Activated T-cell treated with anti-CD3 and anti-CD28 coated beads, Interleukin-2, amount 50 U/mL, for 24 hours (primary cell): ENCODE data around the gene HOXD9.
A peak's percentile ranks its signal among the peaks of the same experiment; 100 is the strongest.

ENCODE experiments used
- DNase-seq: peaks from one replicate; pipeline ENCODE4 v3.0.0-alpha.2; 2020
- H3K27ac Mint-ChIP-seq: 2 replicates; pipeline ENCODE4 v1.8.0; 2020; ENCODE audit warnings: mild to moderate bottlenecking, mixed read lengths
- H3K27me3 Mint-ChIP-seq: 2 replicates; pipeline ENCODE4 v1.8.0; 2020; ENCODE audit warnings: mixed read lengths
- H3K36me3 Mint-ChIP-seq: 2 replicates; pipeline ENCODE4 v1.8.0; 2020; ENCODE audit warnings: low read depth, mixed read lengths
- H3K4me1 Mint-ChIP-seq: 2 replicates; pipeline ENCODE4 v1.8.0; 2020; ENCODE audit warnings: low read depth, mixed read lengths
- H3K4me3 Mint-ChIP-seq: 2 replicates; pipeline ENCODE4 v1.8.0; 2020; ENCODE audit warnings: mild to moderate bottlenecking, moderate library complexity, mixed read lengths
- H3K9me3 Mint-ChIP-seq: 2 replicates; pipeline ENCODE4 v1.8.0; 2020; ENCODE audit warnings: mixed read lengths

The HOXD9 gene

DNA sequence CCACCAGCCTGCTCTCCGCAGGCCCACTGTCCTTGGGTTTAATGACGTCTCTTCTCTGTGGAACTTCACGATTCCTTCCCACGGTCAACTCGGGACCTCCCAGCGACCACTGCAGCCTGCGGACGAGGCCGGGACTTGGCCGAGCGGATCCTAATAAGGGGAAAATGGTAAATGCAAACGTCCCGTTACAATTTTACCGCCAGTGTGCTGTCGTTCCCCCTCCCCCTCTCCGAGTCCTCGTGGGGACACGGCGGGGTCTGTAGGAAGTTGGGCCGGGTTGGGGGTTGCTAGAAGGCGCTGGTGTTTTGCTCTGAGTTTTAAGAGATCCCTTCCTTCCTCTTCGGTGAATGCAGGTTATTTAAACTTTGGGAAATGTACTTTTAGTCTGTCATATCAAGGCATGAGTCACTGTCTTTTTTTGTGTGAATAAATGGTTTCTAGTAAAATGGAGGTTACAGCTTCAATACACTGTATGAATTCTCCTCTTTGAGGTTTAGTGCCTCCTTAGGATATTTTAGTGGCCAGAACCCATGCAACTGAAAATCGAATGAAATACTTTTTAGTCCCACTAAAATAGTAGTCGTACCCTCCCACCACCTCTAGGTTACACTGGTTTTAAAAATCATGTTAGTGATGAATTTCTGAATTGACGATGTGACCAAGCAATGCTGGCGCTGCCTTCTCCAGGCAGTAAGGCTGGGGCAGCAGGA, 13.2 kb upstream of the HOXD9 start:
- H3K36me3 Mint-ChIP-seq, result no peaks in the 10 kb centered on the region
- no peaks in the 10 kb centered on the region for H3K9me3 Mint-ChIP-seq
- H3K4me1 Mint-ChIP-seq, result peaks cover 31% of the 10 kb centered on the region
- H3K27ac Mint-ChIP-seq, result no peak overlapping the region
- no peak overlapping the region for H3K4me3 Mint-ChIP-seq
- peaks cover 90% of the 10 kb centered on the region for H3K27me3 Mint-ChIP-seq
- peak; percentile 25 for DNase-seq

DNA sequence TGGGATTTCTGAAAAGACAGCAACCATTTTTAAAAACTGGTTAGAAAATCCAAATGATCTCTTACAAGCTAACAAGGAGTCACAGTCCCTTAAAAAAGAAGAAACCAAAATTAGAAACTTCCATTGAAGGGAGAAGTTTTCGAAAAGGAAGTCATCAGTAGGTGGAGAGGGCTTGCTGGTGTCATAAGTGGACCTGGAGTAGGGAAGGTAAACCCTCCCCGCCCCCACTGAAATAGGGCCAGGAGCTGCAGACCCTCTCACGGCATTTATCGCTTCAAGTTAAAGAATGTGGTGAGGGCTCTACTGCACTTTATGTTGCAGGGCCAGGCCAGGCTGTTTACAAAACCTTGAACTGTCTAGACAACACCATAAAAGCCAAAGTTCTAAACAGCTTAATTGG, 12.6 kb upstream of the HOXD9 start:
- no peaks in the 10 kb centered on the region for H3K36me3 Mint-ChIP-seq
- no peak overlapping the region for H3K4me3 Mint-ChIP-seq

DNA sequence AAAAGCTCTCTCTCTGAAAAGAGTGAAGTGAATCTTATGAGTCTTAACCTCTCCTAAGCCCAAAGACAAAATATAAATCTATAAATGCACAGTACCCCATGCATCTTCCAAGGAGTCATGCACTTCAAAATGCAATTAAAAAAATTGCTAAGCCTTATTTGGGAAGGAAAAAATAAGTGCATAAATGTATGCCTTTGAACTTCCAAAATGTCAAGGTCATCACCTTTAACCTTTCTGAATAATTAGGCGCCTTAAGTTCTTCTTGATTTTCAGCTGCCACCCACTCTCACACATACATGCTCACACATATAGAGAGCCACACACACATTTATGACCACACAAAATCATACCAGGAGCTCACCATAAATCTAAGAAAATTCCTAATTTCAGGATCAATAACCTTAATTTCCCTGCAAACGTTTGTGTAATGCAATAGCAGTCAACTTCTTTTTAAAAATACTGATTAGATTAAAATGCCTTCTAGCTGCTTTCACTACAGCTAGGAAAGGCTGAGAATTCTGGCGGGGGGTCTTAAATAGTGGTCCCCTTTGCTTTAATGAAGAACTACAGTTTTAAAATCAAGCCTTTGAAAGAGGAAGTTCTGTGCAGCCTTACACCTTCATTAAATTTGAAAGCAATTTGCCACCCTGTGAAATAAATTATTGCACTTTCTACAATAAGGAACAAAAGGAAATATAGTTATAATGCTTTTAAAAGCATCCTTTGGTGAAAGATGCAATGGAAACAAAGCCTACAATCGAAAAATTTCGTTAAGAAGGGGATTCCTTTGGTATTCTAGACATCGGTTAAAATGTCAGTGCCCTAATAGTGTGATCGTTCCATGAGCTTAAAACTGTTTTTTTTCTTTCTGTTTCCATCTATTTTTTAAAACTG, 11.9 kb upstream of the HOXD9 start:
- Mint-ChIP-seq H3K27me3 (peaks cover 90% of the 10 kb centered on the region), H3K9me3 (no peaks in the 10 kb centered on the region), H3K4me1 (peaks cover 21% of the 10 kb centered on the region), H3K4me3 (no peak overlapping the region), H3K36me3 (no peaks in the 10 kb centered on the region), H3K27ac (no peak overlapping the region)
- no peak for DNase-seq

More for the DNA sequence above, 12.6 kb upstream of the HOXD9 start:
- H3K4me1 Mint-ChIP-seq, result peaks cover 26% of the 10 kb centered on the region
- H3K27me3 Mint-ChIP-seq, result peaks cover 90% of the 10 kb centered on the region
- DNase-seq, result no peak
- H3K9me3 Mint-ChIP-seq, result no peaks in the 10 kb centered on the region
- no peak overlapping the region for H3K27ac Mint-ChIP-seq

DNA sequence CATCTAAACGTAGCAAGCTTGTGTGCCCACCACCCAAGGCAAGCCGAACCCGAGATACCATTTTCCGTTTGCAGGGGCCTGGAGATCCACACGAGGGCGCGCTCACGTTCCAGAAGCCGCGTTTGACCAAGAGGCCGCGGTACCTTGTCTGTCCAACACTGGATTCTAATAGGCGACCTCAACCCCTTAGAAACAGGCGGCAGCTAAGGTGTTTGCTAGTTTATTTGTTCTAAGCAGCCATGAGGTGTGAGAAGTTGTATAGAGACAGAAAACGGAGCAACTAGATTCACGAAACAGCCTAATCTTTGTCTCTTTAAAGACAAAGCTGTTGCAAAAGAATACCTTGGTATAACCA, 11.2 kb upstream of the HOXD9 start:
- peak; percentile 29 for DNase-seq
- no peak overlapping the region for H3K27ac Mint-ChIP-seq
- H3K36me3 Mint-ChIP-seq, result no peaks in the 10 kb centered on the region
- no peaks in the 10 kb centered on the region for H3K9me3 Mint-ChIP-seq
- no peak overlapping the region for H3K4me3 Mint-ChIP-seq
- peaks cover 89% of the 10 kb centered on the region for H3K27me3 Mint-ChIP-seq
- H3K4me1 Mint-ChIP-seq, result peaks cover 18% of the 10 kb centered on the region

DNA sequence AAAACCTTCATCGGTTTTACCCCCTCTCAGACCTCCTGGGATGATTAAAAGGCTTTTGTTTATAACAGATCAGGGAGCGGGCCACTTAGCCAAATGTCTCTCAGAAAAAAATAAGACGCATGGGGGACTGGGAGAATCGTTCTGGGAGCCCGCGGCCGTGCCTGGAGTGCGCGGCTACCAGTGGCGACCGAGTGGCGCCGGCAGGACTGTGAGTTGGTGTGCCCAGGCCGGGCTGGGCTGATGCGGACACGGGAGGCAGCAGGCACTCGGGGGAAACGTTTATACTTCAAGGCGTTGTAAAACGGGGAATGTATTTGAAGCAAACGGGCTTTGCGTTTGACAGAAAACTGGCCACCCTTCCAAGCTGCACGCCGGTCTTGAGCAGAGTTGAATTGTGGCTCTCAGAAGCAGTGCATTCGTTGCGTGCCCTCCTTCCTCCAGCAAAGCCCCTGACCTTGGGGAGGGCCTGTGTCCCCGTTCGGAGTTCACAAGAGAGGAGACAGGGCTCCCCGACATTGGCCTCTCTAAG, 10.6 kb upstream of the HOXD9 start:
- H3K36me3 Mint-ChIP-seq, result no peaks in the 10 kb centered on the region

DNA sequence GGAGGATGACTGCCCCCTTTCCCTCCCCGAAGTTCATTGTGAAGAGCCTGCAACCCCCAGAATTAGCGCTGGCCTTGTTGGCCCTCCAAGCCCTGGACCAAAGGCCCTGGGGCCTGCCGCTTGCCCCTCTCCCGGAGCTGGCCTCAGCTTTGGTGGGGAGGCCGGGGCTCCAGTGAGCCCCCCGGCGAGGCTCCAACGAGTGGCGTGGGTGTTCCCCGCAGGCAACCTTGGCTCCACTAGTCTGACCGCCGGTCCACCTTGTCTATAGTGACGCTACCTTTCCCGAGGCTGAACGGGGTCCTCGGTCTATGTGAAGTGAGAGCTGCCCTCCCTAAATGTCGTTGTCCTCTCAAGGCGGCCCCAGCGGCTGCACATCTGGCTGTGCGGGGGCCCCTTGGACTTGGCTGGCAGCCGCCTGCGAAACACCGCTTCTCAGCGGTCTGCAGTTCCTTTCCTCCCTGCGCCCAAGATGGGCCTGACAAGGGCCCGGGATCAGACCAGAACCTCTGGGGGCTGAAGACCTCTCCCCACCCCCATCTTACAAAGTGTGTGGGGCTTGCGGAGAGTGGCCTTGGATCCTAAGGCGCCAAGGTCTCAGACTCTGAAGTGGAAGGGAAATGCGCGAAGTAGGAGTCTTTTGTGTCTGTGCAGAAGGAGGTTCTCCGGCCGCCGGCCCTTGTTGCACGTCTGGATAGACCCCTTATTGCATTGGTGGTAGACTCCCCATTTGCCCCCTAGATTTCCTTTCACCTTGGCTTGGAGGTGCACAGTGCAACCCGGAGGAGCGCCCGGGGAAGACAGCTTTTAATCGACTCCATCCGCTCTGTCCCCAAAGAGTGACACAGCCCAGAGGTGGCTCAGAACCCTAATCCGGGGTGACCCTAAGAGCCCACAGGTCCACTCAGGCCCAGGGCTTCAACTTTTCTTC, 9.9 kb upstream of the HOXD9 start:
- Mint-ChIP-seq H3K4me3 (no peak overlapping the region), H3K27me3 (peaks cover 94% of the 10 kb centered on the region), H3K36me3 (no peaks in the 10 kb centered on the region), H3K27ac (no peak overlapping the region), H3K9me3 (no peaks in the 10 kb centered on the region), H3K4me1 (peaks cover 11% of the 10 kb centered on the region)
- peak; percentile 28 for DNase-seq

More for the DNA sequence above, 10.6 kb upstream of the HOXD9 start:
- no peaks in the 10 kb centered on the region for H3K9me3 Mint-ChIP-seq
- H3K27me3 Mint-ChIP-seq, result peaks cover 92% of the 10 kb centered on the region
- DNase-seq, result peak; percentile 28
- H3K27ac Mint-ChIP-seq, result peak overlapping the region; percentile 33
- no peak overlapping the region for H3K4me3 Mint-ChIP-seq
- H3K4me1 Mint-ChIP-seq, result peaks cover 15% of the 10 kb centered on the region

DNA sequence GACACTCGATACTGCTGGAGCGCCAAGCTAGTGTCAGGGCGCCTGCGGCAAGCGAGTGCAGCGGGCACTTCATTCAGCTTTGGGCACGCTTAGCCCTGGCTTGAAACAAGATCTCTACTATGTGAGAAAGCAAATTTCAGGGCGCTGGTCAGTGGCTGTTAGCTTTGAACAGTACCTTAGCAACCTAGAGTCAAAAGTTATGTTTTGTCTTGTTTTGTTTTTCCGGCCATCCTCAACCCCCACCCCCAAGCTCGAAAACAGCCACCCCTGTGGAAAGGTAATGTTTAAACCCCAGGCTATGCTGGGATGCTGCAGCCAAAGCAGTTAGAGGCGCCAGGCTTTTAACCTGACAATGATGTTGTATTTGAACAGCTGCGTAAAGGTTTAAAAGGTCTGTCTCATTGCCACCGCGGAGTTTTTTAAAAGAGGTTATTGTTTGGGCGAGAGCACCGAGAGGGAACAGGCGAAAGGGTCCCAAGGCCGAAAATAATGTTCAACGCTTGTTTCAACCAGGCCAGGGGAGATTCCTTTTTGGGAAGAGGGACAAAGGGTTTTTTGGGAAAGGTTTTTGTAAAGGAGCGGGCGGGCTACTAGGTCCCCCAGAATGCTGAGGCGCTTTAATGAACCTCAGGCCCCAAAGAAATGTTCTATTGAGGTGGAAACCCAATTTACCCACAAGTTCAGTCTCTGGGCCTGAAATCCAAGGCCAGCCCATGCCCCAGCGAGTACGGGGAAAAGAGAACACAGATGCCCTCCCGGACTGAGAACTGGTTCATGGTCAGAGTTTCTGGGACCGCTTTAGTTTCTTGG, 8.2 kb upstream of the HOXD9 start:
- H3K4me1 Mint-ChIP-seq, result peaks cover 9% of the 10 kb centered on the region
- H3K27ac Mint-ChIP-seq, result no peak overlapping the region
- no peak overlapping the region for H3K4me3 Mint-ChIP-seq
- no peaks in the 10 kb centered on the region for H3K36me3 Mint-ChIP-seq
- no peak for DNase-seq
- peaks cover 98% of the 10 kb centered on the region for H3K27me3 Mint-ChIP-seq
- peaks cover 3% of the 10 kb centered on the region for H3K9me3 Mint-ChIP-seq

DNA sequence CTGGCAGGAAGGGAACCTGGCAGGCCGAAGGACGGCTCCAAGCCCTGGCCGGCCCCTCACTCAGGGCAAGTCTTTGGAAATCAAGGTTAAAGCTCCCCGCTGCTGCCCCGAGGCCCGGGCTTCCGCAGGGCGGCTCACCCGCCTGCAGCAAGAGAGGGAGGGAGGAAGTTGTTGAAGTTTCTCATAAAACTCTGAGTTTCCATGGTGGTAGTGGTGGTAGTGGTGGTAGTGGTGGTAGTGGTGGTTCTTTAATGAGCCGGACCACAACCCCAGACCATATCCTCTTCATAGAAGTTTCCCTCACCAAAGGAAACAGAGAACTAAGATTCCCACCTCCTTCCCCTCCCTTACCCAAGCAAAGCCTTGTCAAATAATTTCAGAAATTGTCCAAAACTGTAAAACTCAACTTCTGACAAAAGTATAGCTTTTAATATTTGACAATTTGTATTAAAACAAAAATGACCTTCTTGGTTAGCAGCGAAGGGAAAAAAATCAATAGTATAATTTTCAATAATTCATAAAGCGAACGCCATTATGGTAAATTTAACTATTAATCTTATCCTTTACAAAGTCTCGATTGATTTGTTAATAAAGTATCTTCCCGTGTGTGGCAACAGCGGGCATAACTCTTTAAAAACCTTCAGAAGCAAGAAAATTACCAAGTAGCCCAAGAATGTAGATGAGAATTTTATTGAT, 7.4 kb upstream of the HOXD9 start:
- no peak for DNase-seq
- peaks cover 98% of the 10 kb centered on the region for H3K27me3 Mint-ChIP-seq
- H3K9me3 Mint-ChIP-seq, result peaks cover 3% of the 10 kb centered on the region
- no peak overlapping the region for H3K27ac Mint-ChIP-seq
- H3K4me3 Mint-ChIP-seq, result no peak overlapping the region
- H3K4me1 Mint-ChIP-seq, result peaks cover 8% of the 10 kb centered on the region
- no peaks in the 10 kb centered on the region for H3K36me3 Mint-ChIP-seq

DNA sequence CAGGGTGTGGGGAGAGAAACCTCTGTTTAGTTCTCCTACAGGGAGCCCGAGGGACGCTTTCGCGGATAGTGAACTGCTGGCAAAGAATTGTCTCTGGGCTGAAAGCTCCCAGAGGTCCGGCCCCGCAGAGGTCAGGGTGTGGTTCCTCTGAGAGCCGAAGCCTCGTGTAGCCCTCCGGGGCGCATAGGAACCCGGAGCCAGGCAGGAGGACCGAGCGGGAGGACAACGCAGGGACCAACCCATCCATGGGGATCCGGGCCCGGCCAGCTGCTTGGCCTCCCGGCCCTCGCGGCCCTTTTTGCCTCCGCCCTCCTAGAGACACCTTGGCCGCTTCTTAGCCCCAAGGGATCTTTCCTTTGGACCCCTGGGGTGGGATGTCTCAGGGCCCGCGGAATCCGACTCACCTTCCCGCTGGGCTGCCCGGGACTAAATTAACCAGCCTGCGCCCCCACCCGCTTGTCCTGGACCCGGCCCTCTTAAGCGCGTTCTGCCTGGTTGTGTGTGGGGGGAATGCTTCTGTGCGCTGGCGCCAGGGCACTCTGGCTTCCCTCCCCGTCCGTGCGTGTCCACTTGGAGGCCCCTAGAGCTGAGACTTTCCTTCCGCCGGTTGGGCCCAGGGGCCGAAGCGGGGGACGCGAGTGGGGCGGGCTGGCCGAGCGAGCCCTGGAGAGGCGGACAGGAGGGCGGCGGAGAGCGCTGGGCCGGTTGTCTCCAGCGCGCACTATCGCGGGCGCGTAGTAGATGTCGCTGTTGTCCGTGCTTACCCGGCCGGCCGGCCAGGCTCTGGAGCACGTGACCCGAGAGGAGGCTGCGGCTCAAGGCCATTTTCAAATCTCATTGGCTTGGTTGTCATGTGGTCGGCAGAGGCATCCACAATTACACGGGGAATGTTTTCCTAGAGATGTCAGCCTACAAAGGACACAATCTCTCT, 6.4 kb upstream of the HOXD9 start, which contains the start of gene HOXD10:
TSS of gene HOXD10 (plus strand) at position 896 of the 931 bp plus-strand sequence. CDS start 56 bp downstream, outside the sequence.
- Mint-ChIP-seq H3K4me3 (no peak within 1 kb of the TSS), H3K27me3 (peaks cover 98% of the 10 kb centered on the region), H3K27ac (no peak within 1 kb of the TSS), H3K36me3 (no peaks in the 10 kb centered on the region), H3K4me1 (peaks cover 7% of the 10 kb centered on the region), H3K9me3 (peaks cover 3% of the 10 kb centered on the region)
- DNase-seq, result no peak

DNA sequence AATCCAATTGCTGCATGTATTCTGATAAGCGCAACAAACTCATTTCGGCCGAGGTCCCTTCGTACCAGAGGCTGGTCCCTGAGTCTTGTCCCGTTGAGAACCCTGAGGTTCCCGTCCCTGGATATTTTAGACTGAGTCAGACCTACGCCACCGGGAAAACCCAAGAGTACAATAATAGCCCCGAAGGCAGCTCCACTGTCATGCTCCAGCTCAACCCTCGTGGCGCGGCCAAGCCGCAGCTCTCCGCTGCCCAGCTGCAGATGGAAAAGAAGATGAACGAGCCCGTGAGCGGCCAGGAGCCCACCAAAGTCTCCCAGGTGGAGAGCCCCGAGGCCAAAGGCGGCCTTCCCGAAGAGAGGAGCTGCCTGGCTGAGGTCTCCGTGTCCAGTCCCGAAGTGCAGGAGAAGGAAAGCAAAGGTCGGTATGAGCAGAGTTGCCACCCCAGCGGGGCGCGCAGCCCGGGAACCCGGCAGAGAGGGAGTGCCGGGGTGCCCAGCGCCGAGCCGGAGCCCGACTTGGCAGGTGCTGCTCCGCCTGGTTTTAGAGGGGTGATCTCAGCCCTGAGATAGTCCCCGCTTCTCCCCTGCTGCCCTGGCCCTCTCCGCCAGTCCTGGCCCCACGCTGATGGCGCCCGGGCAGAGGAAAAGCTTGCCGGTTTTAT, 5.2 kb upstream of the HOXD9 start:
- DNase-seq, result no peak
- Mint-ChIP-seq H3K4me1 (peaks cover 4% of the 10 kb centered on the region), H3K36me3 (no peaks in the 10 kb centered on the region), H3K27ac (no peak overlapping the region), H3K4me3 (no peak overlapping the region), H3K27me3 (peaks cover 95% of the 10 kb centered on the region), H3K9me3 (peaks cover 3% of the 10 kb centered on the region)

DNA sequence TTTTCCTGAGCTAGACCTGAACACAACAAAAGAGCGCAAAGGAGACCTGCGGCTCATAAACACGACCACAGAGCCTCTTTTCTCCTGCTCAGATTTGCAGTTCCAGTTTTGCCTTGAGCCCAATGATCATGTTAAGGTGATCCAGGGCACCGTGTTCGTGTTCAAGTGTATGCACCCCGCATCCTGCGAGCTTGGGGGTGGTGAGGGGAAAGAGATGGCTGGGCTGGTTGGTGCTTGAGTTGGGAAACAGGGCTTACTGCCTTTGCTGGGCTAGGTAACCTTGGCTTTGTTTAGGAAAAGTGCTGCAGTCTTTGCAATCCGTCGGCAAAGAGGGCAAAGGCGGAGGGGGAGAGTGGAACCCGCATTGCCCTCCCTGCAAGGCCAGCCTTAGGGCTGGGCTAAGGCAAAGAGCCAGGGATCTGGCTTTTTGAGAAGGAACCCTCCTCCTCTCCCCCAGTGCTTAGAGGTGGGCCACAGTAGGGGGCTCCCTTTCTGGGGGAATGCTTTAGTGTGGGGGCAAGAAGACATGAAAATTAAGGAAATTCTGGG, 4.6 kb upstream of the HOXD9 start:
- Mint-ChIP-seq H3K27me3 (peaks cover 92% of the 10 kb centered on the region), H3K9me3 (peaks cover 3% of the 10 kb centered on the region), H3K4me3 (no peak overlapping the region), H3K4me1 (peaks cover 6% of the 10 kb centered on the region), H3K27ac (no peak overlapping the region), H3K36me3 (no peaks in the 10 kb centered on the region)
- no peak for DNase-seq
